GM18861 (cell line): ENCODE data around the gene ZP3.
"Not testable (repeated sequence)": the region's sequence is repeated elsewhere in the genome, so short reads cannot be mapped to it uniquely, and the experiment has no call there.

Experiments
- ATAC-seq: cut with Tn5 transposase; IDR thresholded peaks from one replicate; pipeline ENCODE4 v1.9.1; 2021; ENCODE audit not compliant: unreplicated experiment

The ZP3 gene

GRCh38 chr7:76439120-76439888, 14.6 kb downstream of the ZP3 start:
- not testable (repeated sequence) for ATAC-seq

GRCh38 chr7:76440404-76440803, 15.7 kb downstream of the ZP3 start:
- not testable (repeated sequence) for ATAC-seq

GRCh38 chr7:76441792-76442191, 17.0 kb downstream of the ZP3 start:
- ATAC-seq, result peak; percentile 42

- not testable (repeated sequence) for ATAC-seq
Observed at GRCh38 chr7:76442664-76443446, 18.1 kb downstream of the ZP3 start.

GRCh38 chr7:76443846-76444245, 19.1 kb downstream of the ZP3 start:
- ATAC-seq, result peak; percentile 35

- ATAC-seq, result peak; percentile 81
Observed at GRCh38 chr7:76445577-76446008, 20.8 kb downstream of the ZP3 start.

- not testable (repeated sequence) for ATAC-seq
Observed at GRCh38 chr7:76457017-76457416, 32.3 kb downstream of the ZP3 start.

- ATAC-seq, result not testable (repeated sequence)
Observed at GRCh38 chr7:76458504-76458903, 33.8 kb downstream of the ZP3 start.

- not testable (repeated sequence) for ATAC-seq
Observed at GRCh38 chr7:76460767-76461166, 36.0 kb downstream of the ZP3 start.

- ATAC-seq, result peak; percentile 97
Observed at GRCh38 chr7:76461464-76462101, 36.8 kb downstream of the ZP3 start, which contains the start of gene DTX2. Gene DTX2, plus strand, starts transcription at chr7:76461709. Its CDS starts 18,801 bp downstream, at chr7:76480510.

GRCh38 chr7:76462271-76462882, 37.6 kb downstream of the ZP3 start:
- not testable (repeated sequence) for ATAC-seq

GRCh38 chr7:76464959-76465358, 40.2 kb downstream of the ZP3 start:
- not testable (repeated sequence) for ATAC-seq

GRCh38 chr7:76465950-76466349, 41.2 kb downstream of the ZP3 start:
- not testable (repeated sequence) for ATAC-seq

- ATAC-seq, result not testable (repeated sequence)
Observed at GRCh38 chr7:76467743-76468404, 43.1 kb downstream of the ZP3 start.

- not testable (repeated sequence) for ATAC-seq
Observed at GRCh38 chr7:76471556-76472221, 46.9 kb downstream of the ZP3 start.

GRCh38 chr7:76473097-76473496, 48.3 kb downstream of the ZP3 start:
- ATAC-seq, result not testable (repeated sequence)

- ATAC-seq, result not testable (repeated sequence)
Observed at GRCh38 chr7:76476280-76476679, 51.5 kb downstream of the ZP3 start.

- ATAC-seq, result not testable (repeated sequence)
Observed at GRCh38 chr7:76476742-76477474, 52.2 kb downstream of the ZP3 start.

GRCh38 chr7:76479628-76480027, 54.9 kb downstream of the ZP3 start:
- ATAC-seq, result not testable (repeated sequence)
